Ecto neural progenitor cell (in vitro differentiated cells): ENCODE results near the gene HCK.

ENCODE experiments used
- DNase-seq: peaks from one replicate; pipeline ENCODE4 v3.0.0-alpha.2; 2018; ENCODE audit warnings: low spot score

HCK gene

GRCh38 chr20:32052090-32052777 is at the start of gene HCK:
HCK (plus strand) TSS chr20:32052242.
- DNase-seq, result no peak

- DNase-seq, result no peak
These were observed 48.7 kb upstream of the HCK start for GRCh38 chr20:32003325-32003724.

GRCh38 chr20:32004963-32005362 is 47.1 kb upstream of the HCK start:
- no peak for DNase-seq

GRCh38 chr20:32006053-32006452 is 46.0 kb upstream of the HCK start:
- no peak for DNase-seq

GRCh38 chr20:32006841-32007786 is 44.9 kb upstream of the HCK start:
- no peak for DNase-seq

GRCh38 chr20:32007787-32008616 is 44.0 kb upstream of the HCK start:
- no peak for DNase-seq

GRCh38 chr20:32009564-32009963 is 42.5 kb upstream of the HCK start:
- no peak for DNase-seq

- no peak for DNase-seq
These were observed 41.9 kb upstream of the HCK start, which contains the start of gene CCM2L for GRCh38 chr20:32010101-32010500. CCM2L (plus strand) TSS chr20:32010438; CDS start chr20:32010455, 17 bp downstream.

GRCh38 chr20:32010666-32011065 is 41.4 kb upstream of the HCK start:
- no peak for DNase-seq

- no peak for DNase-seq
These were observed 39.8 kb upstream of the HCK start for GRCh38 chr20:32012159-32012688.

GRCh38 chr20:32013326-32013725 is 38.7 kb upstream of the HCK start:
- DNase-seq, result no peak

- DNase-seq, result peak; percentile 70
These were observed 34.3 kb upstream of the HCK start for GRCh38 chr20:32017711-32018251.

- peak; percentile 93 for DNase-seq
These were observed 33.5 kb upstream of the HCK start for GRCh38 chr20:32018269-32019155.

GRCh38 chr20:32019156-32019510 is 32.9 kb upstream of the HCK start:
- peak; percentile 80 for DNase-seq

- no peak for DNase-seq
These were observed 32.2 kb upstream of the HCK start for GRCh38 chr20:32019563-32020463.

GRCh38 chr20:32021091-32021490 is 31.0 kb upstream of the HCK start:
- no peak for DNase-seq

GRCh38 chr20:32024683-32025295 is 27.3 kb upstream of the HCK start:
- no peak for DNase-seq

- no peak for DNase-seq
These were observed 24.4 kb upstream of the HCK start for GRCh38 chr20:32027643-32028042.
